GM23338 (cell line): ENCODE measurements around the gene ZFP14. TPM values are rescaled to one million over a fixed set of nuclear protein-coding genes. Genes with fewer than 3 reads are reported as not detected.

Experiments
- ATAC-seq: fragments of 200-7000 bp; cut with Tn5 transposase; 3 replicates; pipeline ENCODE4 v1.9.1; 2020
- DNase-seq: peaks from one replicate; pipeline ENCODE4 v3.0.0-alpha.2; 2015; ENCODE audit warnings: low spot score
- H2AFZ ChIP-seq: fragments of 200-600 bp; sonication (generic); 2 replicates; pipeline ENCODE4 v1.8.0; 2016; ENCODE audit warnings: antibody characterized with exemption, mild to moderate bottlenecking, moderate library complexity
- H3F3A ChIP-seq: fragments of 200-600 bp; sonication (generic); replicated peaks from 2 replicates; pipeline ENCODE4 v1.8.0; 2017; ENCODE audit warnings: antibody characterized with exemption, mixed run types, low read depth
- H3K27ac ChIP-seq: fragments of 200-600 bp; sonication (generic); 2 replicates; pipeline ENCODE4 v1.6.1; 2016; ENCODE audit warnings: low read depth
- H3K27me3 ChIP-seq: fragments of 200-600 bp; sonication (generic); 2 replicates; pipeline ENCODE4 v1.8.0; 2016; ENCODE audit warnings: mild to moderate bottlenecking, mixed run types, moderate library complexity; ENCODE audit not compliant: insufficient read depth
- H3K36me3 ChIP-seq: fragments of 200-600 bp; sonication (generic); 2 replicates; pipeline ENCODE4 v1.8.0; 2016; ENCODE audit warnings: mild to moderate bottlenecking; ENCODE audit not compliant: insufficient read depth
- H3K4me1 ChIP-seq: fragments of 200-600 bp; sonication (generic); 2 replicates; pipeline ENCODE4 v1.8.0; 2016; ENCODE audit warnings: mild to moderate bottlenecking, moderate library complexity; ENCODE audit not compliant: insufficient read depth
- H3K4me2 ChIP-seq: fragments of 200-600 bp; sonication (generic); 2 replicates; pipeline ENCODE4 v1.7.1; 2017; ENCODE audit warnings: mixed run types
- H3K4me3 ChIP-seq: fragments of 200-600 bp; sonication (generic); 2 replicates; pipeline ENCODE4 v1.6.1; 2016; ENCODE audit warnings: mixed run types
- H3K79me2 ChIP-seq: fragments of 200-600 bp; sonication (generic); replicated peaks from 2 replicates; pipeline ENCODE4 v1.8.0; 2017; ENCODE audit warnings: mild to moderate bottlenecking; ENCODE audit not compliant: insufficient read depth
- H3K9me2 ChIP-seq: fragments of 200-600 bp; sonication (generic); 2 replicates; pipeline ENCODE4 v1.8.0; 2017; ENCODE audit not compliant: insufficient read depth
- H4K20me1 ChIP-seq: fragments of 200-600 bp; sonication (generic); replicated peaks from 2 replicates; pipeline ENCODE4 v1.8.0; 2017; ENCODE audit warnings: mild to moderate bottlenecking; ENCODE audit not compliant: insufficient read depth
- H3K27ac Mint-ChIP-seq: 2 replicates; pipeline ENCODE4 v1.8.0; 2020; ENCODE audit warnings: inconsistent platforms, mild to moderate bottlenecking, moderate library complexity, mixed read lengths
- H3K27me3 Mint-ChIP-seq: 3 replicates; pipeline ENCODE4 v1.8.0; 2022; ENCODE audit warnings: low read depth, mild to moderate bottlenecking, moderate library complexity, mixed read lengths, inconsistent platforms; ENCODE audit not compliant: insufficient read depth, poor library complexity
- H3K36me3 Mint-ChIP-seq: 3 replicates; pipeline ENCODE4 v1.8.0; 2021; ENCODE audit warnings: low read depth, mild to moderate bottlenecking, inconsistent platforms, moderate library complexity, mixed read lengths
- H3K4me1 Mint-ChIP-seq: 3 replicates; pipeline ENCODE4 v1.8.0; 2020; ENCODE audit warnings: mild to moderate bottlenecking, inconsistent platforms, mixed read lengths
- H3K4me3 Mint-ChIP-seq: 3 replicates; pipeline ENCODE4 v1.8.0; 2021; ENCODE audit warnings: moderate library complexity, mild to moderate bottlenecking, inconsistent platforms, mixed read lengths
- H3K9me3 Mint-ChIP-seq: 3 replicates; pipeline ENCODE4 v1.8.0; 2020; ENCODE audit warnings: moderate library complexity, mild to moderate bottlenecking, inconsistent platforms, mixed read lengths
- CREB1 ChIP-seq: fragments of 250-450 bp; sonication (Bioruptor Pico); IDR thresholded peaks from 2 replicates; pipeline ENCODE4 v1.5.0; 2020; ENCODE audit warnings: low read depth, mild to moderate bottlenecking, moderate library complexity
- EZH2 ChIP-seq: fragments of 200-600 bp; sonication (generic); IDR thresholded peaks from one replicate; pipeline ENCODE4 v1.8.0; 2017; ENCODE audit warnings: antibody characterized with exemption, mild to moderate bottlenecking, low read depth; ENCODE audit not compliant: unreplicated experiment
- EZH2phosphoT487 ChIP-seq: fragments of 200-600 bp; sonication (generic); IDR thresholded peaks from one replicate; pipeline ENCODE4 v1.8.1; 2018; ENCODE audit warnings: antibody characterized with exemption; ENCODE audit not compliant: unreplicated experiment
- NANOG ChIP-seq: IDR thresholded peaks from 2 replicates; pipeline ENCODE4 v1.6.1; 2016; ENCODE audit warnings: antibody characterized with exemption, borderline replicate concordance
- POLR2AphosphoS5 ChIP-seq: IDR thresholded peaks from 2 replicates; pipeline ENCODE4 v1.6.1; 2016; ENCODE audit warnings: antibody characterized with exemption, low read depth
- ZNF114 ChIP-seq: fragments of 250-450 bp; sonication (Bioruptor Pico); IDR thresholded peaks from 2 replicates; pipeline ENCODE4 v1.5.0; 2020; ENCODE audit warnings: mild to moderate bottlenecking, moderate library complexity
- ZNF331 ChIP-seq: fragments of 250-450 bp; sonication (Bioruptor Pico); IDR thresholded peaks from 2 replicates; pipeline ENCODE4 v1.5.0; 2020; ENCODE audit warnings: low read depth, mild to moderate bottlenecking, moderate library complexity
- polyA plus RNA-seq: library from polyadenylated mRNA; unstranded; fragments of >200 nt; fragmentation: Nextera tagmentation; extraction: Ambion mirVana; gene quantifications from 2 replicates; pipeline ENCODE4 v1.2.1, GENCODE V29; 2016
- total RNA-seq: library from RNA; depleted of rRNA; stranded (reverse); fragments of >200 nt; shearing (Covaris generic); gene quantifications from 2 replicates; pipeline ENCODE4 v1.2.3, GENCODE V29; 2014
- TF ChIP-seq, protein P1 (sequence below), 2 experiments: fragments of 200-600 bp in 1 of 2; sonication (generic) in 1 of 2; conservative IDR thresholded peaks; 2 replicates each; pipeline versions ENCODE4 v1.5.1 to v1.6.1; 2016 to 2017; ENCODE audit warnings: antibody characterized with exemption in 2 of 2, low read depth in 2 of 2, mild to moderate bottlenecking in 2 of 2, moderate library complexity in 1 of 2

The ZFP14 gene
- total and polyA plus RNA-seq, 2 experiments from 2014 or later: 9.0 to 10.4 TPM

DNA sequence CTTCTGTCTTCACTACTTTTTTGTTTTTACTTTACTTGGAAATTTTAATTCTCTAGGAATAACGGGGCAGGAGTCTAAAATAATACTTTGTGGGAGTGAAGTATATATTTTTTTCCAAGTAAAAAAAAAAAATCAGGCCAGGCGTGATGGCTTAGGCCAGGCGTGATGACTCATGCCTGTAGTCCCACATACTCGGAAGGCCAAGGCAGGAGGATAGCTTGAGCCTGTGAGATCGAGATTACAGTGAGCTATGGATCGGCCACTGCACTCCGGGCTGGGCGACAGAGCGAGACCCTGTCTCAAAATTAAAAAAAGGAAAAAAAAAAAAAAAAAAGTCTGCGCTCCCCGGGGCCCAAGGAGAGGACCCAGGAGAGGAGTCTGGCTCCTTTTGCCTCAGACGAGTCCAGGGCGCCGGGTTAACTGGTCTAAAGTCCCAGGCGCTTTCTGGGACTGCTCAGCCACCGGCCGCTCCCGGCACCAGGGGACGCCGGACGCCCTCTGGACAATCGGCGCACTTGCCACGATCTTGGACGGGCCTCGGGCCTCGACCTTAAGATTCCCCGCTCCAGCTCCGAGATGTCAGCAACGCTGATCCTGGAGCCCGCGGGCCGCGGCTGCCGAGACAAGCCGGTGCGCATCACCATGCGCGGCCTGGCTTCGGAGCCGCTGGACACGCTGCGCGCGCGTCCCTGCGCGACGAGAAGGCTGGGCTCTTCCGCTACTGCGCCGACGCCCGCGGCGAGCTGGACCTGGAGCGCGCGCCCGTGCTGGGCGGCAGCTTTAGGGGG, 42.2 kb upstream of the ZFP14 start:
- H3K4me3 Mint-ChIP-seq: peak overlapping the region; percentile 75
- peak overlapping the region; percentile 96 for H2AFZ ChIP-seq
- peak; percentile 76 for DNase-seq
- H3K79me2 ChIP-seq: peaks cover 19% of the 10 kb centered on the region
- peaks cover 16% of the 10 kb centered on the region; the same call in 2 of the 3 replicates for H3K4me1 Mint-ChIP-seq
- no peaks in the 10 kb centered on the region for H3K36me3 ChIP-seq
- H3F3A ChIP-seq: no peaks in the 10 kb centered on the region; the same call in 1 of the 2 replicates
- peaks cover 3% of the 10 kb centered on the region; the same call in 1 of the 2 replicates for H3K9me2 ChIP-seq
- peaks cover 5% of the 10 kb centered on the region; the same call in 1 of the 3 replicates for H3K36me3 Mint-ChIP-seq
- H3K27me3 ChIP-seq: peaks cover 48% of the 10 kb centered on the region
- no peaks in the 10 kb centered on the region for H3K9me3 Mint-ChIP-seq
- H3K27me3 Mint-ChIP-seq: peaks cover 37% of the 10 kb centered on the region
- H4K20me1 ChIP-seq: no peaks in the 10 kb centered on the region; the same call in 1 of the 2 replicates
- H3K4me2 ChIP-seq: peak overlapping the region; percentile 86
- H3K4me3 ChIP-seq: peak overlapping the region; percentile 76
- no peak overlapping the region for H3K27ac Mint-ChIP-seq
- no peak overlapping the region for H3K27ac ChIP-seq
- H3K4me1 ChIP-seq: peaks cover 9% of the 10 kb centered on the region
- peak; percentile 53 for ATAC-seq
- TF ChIP-seq EZH2phosphoT487 (no peak), EZH2 (no peak), ZNF114 (CRISPR knock-in tag) (no peak), CREB1 (CRISPR knock-in tag) (no peak), ZNF331 (CRISPR knock-in tag) (no peak), NANOG (no peak)
- TF ChIP-seq, protein P1, sequence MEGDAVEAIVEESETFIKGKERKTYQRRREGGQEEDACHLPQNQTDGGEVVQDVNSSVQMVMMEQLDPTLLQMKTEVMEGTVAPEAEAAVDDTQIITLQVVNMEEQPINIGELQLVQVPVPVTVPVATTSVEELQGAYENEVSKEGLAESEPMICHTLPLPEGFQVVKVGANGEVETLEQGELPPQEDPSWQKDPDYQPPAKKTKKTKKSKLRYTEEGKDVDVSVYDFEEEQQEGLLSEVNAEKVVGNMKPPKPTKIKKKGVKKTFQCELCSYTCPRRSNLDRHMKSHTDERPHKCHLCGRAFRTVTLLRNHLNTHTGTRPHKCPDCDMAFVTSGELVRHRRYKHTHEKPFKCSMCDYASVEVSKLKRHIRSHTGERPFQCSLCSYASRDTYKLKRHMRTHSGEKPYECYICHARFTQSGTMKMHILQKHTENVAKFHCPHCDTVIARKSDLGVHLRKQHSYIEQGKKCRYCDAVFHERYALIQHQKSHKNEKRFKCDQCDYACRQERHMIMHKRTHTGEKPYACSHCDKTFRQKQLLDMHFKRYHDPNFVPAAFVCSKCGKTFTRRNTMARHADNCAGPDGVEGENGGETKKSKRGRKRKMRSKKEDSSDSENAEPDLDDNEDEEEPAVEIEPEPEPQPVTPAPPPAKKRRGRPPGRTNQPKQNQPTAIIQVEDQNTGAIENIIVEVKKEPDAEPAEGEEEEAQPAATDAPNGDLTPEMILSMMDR (conservative IDR thresholded peaks at IDR 0.05; ENCODE audit: low read depth in 2 of 2): peak in 1 of 2 experiments; percentile 35; a peak in 2 of 4 replicates

DNA sequence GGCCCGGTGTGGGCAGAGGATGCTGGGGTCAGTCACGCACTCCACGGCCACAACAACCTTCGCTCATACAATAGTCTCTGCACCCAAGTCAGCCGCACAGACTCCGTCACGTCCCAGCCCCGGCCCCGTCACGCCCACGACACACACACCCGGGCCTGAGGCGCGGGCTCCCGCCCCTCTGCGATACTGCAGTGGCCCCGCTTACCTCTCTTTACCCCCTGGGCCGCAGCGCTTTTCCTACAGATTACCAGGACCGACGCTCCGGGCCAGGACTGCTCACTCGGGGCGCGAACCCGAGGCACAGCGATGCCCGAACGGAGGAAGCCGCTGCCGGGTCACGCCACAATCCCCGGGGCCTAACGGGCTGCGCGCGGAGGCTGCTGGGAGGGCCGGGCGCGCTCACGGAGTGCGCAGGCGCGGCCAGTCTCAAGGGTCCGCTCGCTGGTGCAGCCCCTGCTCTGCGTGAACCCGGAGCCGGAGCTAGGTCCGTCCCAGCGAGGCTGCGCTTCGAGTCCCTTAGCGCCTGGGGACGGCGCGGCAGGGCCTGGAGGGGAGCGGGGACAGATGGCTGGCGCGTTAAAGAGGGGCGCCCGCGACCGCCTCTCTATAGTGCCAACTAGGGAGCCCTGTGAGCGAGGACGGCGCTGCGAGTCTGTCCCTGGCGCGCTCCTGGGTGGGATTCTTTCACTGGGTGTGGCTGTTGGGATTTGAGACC, 39.4 kb upstream of the ZFP14 start, which contains the start of gene ZFP82:
ZFP82 (minus strand) TSS at position 358 of the 715 bp plus-strand sequence. CDS start 8,855 bp downstream, outside the sequence.
- Histone ChIP-seq H3K9me2 (no peaks in the 10 kb centered on the region), H3K4me1 (peaks cover 9% of the 10 kb centered on the region), H3F3A (no peaks in the 10 kb centered on the region; the same call in 1 of the 2 replicates), H3K27me3 (peaks cover 48% of the 10 kb centered on the region), H4K20me1 (peaks cover 2% of the 10 kb centered on the region; the same call in 1 of the 2 replicates), H3K27ac (no peak within 1 kb of the TSS), H3K36me3 (no peaks in the 10 kb centered on the region), H3K79me2 (peaks cover 46% of the 10 kb centered on the region), H2AFZ (peak within 1 kb of the TSS; percentile 92), H3K4me3 (peak within 1 kb of the TSS; percentile 88), H3K4me2 (peak within 1 kb of the TSS; percentile 73)
- peaks cover 37% of the 10 kb centered on the region for H3K27me3 Mint-ChIP-seq
- H3K4me1 Mint-ChIP-seq: peaks cover 16% of the 10 kb centered on the region; the same call in 2 of the 3 replicates
- H3K9me3 Mint-ChIP-seq: no peaks in the 10 kb centered on the region
- H3K27ac Mint-ChIP-seq: peak within 1 kb of the TSS; percentile 86
- ATAC-seq (peak; percentile 84), DNase-seq (peak; percentile 95)
- H3K36me3 Mint-ChIP-seq: peaks cover 16% of the 10 kb centered on the region
- TF ChIP-seq POLR2AphosphoS5 (peak; percentile 90), EZH2 (no peak), EZH2phosphoT487 (no peak)
- peak within 1 kb of the TSS; percentile 94 for H3K4me3 Mint-ChIP-seq
